ENCODE results near the gene CTIF.

The CTIF gene

GRCh38 chr18:48778344-48779011, 239.6 kb downstream of the CTIF start:
- DNase-seq = no peak

- DNase-seq = no peak
Observed at GRCh38 chr18:48779462-48779861, 240.6 kb downstream of the CTIF start.

- DNase-seq = no peak
Observed at GRCh38 chr18:48780201-48780912, 241.5 kb downstream of the CTIF start.

GRCh38 chr18:48780913-48781162, 242.0 kb downstream of the CTIF start:
- no peak for DNase-seq

GRCh38 chr18:48781163-48781987, 242.5 kb downstream of the CTIF start:
- no peak for DNase-seq

- DNase-seq = no peak
Observed at GRCh38 chr18:48781988-48782363, 243.1 kb downstream of the CTIF start.

- no peak for DNase-seq
Observed at GRCh38 chr18:48782381-48782861, 243.6 kb downstream of the CTIF start.

GRCh38 chr18:48783616-48784520, 245.0 kb downstream of the CTIF start:
- no peak for DNase-seq

GRCh38 chr18:48784656-48785055, 245.8 kb downstream of the CTIF start:
- no peak for DNase-seq

- DNase-seq = no peak
Observed at GRCh38 chr18:48785091-48785614, 246.3 kb downstream of the CTIF start.

GRCh38 chr18:48785736-48786454, 247.1 kb downstream of the CTIF start:
- no peak for DNase-seq

GRCh38 chr18:48786455-48787202, 247.8 kb downstream of the CTIF start:
- no peak for DNase-seq

GRCh38 chr18:48787203-48788151, 248.6 kb downstream of the CTIF start:
- no peak for DNase-seq

- DNase-seq = no peak
Observed at GRCh38 chr18:48788373-48788772, 249.5 kb downstream of the CTIF start.

GRCh38 chr18:48789259-48789812, 250.5 kb downstream of the CTIF start:
- no peak for DNase-seq

GRCh38 chr18:48790226-48790863, 251.5 kb downstream of the CTIF start:
- no peak for DNase-seq

GRCh38 chr18:48790869-48791635, 252.2 kb downstream of the CTIF start:
- no peak for DNase-seq

- DNase-seq = no peak
Observed at GRCh38 chr18:48791636-48792105, 252.8 kb downstream of the CTIF start.

All from NCI-H187 (cell line).